SHP77 (cell line): Measurements from ENCODE around the gene AKR7A2.

Experiments
- DNase-seq, 2 experiments: peaks; one replicate each; lab custom pipeline; 2025; lab: John Stamatoyannopoulos, UW

Gene AKR7A2

DNA sequence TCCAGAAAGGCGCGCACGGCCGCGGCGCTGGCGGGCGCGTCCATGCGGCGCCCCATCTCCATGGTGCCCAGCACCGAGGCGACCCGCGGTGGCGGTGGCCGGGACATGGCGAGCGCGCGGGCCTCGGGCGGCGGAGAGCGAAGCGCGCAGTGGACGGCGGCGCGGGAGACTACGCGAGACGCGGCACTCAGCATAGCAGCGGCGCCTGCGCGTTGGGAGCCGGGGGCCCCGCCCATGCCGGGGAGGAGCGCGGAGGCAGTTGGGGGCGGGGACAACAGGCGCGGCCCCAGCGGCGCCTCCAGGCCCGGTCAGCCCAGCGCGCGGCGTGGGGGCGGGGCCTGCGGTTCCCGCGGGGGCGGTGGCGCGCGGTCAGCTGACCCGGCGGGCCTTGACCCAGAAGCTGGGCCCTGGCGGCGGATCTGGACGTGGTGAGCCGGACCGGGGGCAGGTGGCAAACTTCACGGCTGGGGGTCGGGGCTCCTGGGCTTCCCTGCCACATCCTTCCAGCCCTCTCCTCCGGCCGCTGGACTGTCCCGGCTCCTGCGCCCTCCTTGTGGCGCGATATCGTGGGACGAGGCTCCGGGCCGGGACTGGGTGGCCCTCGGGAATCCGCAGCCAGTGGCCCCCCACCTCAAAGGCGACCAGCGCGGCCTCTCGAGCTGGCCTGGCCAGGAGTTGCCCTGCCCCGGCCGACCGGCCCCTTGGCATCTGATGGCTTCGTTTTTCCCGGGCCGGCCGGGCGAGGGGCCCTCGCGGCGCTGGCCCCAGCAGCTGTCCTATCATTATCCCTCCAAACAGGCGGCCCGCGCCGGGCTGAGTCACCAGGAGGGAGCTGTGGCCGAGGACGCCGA, at the start of gene AKR7A2, which contains the start of gene SLC66A1:
AKR7A2 (minus strand) TSS at position 214 of the 851 bp plus-strand sequence; CDS start at position 194, 20 bp downstream.
SLC66A1 (plus strand) TSS at position 396 of the 851 bp plus-strand sequence. CDS start 5,352 bp downstream, outside the sequence.
- peak; percentile 75 to 82 for DNase-seq

DNA sequence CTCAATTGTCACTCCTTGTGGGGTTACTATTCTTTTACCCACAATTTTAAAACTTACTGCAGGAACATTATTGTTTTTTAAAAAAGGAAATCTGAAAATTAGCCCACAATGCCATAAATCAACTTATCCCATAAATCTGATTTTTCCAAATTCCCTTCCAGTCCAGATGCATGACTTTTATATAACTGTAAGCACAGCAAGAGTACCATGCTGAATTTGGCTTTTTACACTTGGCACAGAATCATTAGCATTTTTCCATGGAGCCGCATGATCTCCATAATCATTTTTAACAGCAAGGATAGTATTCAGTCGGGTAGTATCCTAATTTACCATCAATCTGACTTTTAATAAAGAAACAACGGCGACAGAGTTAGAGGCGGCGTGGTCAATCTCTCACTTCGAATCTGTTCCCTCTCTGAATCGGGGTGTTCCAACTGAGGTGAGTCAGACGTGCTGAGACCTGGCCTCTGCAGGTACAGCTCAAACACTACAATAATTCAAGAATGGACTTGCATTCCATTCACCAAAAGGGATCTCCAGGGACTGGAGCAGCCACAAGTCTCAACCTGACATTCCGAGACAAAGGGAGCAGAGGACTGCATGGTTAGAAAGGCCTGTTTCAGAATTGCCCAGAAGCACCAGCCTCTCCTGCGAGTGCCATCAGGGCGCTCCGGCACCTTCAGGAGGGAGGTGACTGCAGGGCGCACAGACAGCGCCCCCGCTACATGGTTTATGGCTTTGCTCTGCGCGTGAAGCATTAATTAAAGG, 49.1 kb upstream of the AKR7A2 start:
- DNase-seq: no peak

DNA sequence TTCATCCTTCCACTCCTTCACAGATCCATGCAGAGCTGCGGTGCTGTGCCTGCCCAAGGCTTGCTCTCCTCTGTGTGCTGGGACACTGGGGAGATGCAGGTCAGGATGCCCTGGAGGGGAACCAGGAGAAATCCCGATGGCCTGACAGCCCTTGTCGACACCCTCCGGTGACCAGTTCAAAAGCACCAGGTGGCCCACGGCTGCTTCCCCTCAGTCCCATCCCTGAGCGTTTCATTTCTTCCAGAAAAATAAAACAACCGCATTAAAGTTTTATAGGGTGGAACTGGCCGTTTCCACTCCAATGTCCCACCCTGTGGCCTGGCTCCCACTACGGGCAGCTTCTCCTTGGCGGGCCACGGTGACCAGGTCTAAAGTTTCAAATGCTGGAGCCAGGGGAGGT, 48.5 kb upstream of the AKR7A2 start:
- DNase-seq: no peak

DNA sequence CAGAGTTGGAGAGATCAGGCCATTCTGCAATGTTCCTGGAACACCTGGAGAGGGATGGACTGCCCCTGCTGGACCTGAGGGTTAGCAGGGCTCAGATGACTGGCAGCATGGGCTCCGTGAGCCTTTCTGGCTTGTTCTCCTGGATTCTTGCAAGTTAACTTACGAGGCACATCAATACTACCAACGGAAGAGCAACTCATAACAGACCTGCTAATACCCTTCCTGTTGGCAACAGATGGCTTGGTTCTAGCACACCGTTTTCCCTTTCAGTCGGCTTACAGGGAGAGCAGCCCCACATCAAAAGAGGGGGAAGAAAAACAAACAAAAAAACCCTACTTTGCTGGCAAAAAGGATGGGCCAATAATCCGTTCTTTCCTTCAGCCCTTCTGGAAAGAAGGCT, 48.1 kb upstream of the AKR7A2 start:
- no peak for DNase-seq

DNA sequence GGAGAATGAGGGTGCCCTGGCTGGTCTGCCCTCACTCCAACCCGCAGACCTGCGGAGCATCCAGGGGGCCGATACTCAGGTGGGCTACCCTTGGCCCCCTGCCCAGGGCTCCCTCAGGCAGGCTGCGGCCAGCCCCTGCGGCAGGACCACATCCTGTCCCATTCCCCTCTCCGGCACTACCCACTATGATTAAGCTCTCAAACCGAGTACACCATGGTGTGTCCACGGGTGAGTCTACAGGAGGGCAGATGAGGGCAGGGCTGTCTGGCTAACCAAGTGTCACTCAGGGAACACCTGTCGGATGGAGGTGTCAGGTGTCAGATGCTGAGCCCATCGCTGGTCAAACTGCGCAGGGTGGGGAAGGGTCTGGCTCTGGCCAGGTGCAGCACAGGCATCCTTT, 47.4 kb upstream of the AKR7A2 start:
- no peak for DNase-seq

DNA sequence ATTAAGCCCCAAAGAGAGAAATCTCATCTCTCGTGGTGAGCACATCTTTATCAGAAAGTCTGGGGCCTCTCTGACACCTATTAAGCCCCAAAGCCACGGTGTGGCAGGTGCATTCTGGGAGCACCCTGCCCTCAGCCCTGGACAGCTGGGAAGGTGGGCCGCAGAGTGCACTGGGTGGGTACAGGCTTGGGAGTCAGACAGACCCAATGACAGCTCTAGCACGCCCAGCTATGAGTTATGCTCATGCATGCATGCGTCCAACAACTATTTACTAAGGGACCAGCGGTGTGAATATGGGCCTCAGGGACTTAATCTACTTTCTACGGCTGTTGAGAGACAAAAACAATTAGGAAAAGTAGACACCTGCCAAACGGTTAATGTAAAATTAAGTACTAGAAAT, 46.8 kb upstream of the AKR7A2 start:
- DNase-seq: no peak

DNA sequence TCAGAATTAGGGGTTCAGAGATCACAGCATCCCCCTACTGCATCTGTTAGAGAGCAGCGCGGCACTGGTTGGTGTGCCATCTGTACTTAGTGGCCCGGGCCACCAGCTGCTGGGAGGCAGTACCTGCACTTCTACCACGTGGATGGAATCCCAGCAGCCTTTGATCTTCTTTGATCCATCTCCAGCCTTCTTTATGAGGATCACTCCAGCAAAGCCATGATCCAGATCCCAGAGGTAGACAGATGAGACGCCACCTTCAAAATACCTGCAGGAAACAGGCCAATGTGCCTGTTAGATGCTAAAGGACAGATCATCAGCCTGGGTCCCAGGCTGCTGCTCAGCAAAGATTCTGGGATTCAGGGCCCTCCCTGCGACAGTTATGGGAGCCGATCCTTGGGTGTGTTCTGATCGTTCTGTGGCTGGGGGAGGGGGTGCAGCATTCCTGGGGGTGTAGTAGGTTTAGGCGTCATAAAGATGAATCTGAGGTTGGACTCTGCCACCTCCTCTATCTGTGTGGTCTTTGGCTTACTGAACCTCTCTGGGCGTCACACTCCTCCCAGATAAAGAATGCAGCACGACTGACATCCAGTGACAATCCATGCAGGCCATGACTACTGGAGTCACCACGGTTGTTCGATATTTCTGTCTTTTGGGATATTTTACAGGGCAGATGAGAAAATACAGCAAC, 45.5 kb upstream of the AKR7A2 start:
- DNase-seq: no peak

DNA sequence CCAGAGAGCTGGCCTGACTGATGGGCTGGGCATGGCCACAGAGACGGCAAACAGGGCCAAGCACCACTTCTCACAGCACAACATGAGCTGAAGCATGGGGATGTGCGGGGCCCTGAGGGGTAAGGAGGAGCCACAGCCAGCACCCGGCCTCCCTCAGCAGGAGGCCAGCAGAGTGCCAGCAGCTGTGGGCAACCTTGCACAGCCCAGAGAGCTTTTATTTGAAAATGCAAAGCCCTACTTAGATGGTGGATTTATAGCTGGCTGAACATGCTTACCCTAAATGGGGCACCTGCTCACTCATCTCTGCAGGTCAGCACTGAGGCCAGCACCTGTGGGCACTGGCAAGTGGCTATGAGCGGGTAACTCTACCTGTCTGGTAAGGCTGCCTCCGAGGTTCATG, 44.3 kb upstream of the AKR7A2 start:
- DNase-seq: no peak

DNA sequence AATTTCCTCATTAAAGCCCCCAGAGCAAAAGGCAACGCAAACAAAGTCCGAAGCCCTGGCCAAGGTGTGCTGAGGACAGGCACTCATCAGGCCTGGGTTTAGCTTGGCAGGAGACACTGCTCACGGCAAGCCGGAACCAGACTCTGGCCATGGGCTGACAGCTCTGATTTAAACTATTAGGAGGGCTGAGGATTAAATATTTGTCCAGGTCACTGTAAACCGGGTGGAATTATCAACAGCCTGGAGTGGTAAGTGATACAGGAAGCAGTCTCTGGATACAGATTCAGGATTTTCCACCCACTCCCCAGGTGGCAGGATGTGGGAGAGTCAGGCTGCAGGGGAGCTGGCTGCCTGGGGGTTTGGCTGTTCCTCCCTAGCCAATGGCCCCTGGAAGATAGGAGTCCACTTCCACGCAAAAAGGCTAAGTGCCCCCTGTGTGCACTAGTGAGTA, 42.6 kb upstream of the AKR7A2 start:
- no peak for DNase-seq

DNA sequence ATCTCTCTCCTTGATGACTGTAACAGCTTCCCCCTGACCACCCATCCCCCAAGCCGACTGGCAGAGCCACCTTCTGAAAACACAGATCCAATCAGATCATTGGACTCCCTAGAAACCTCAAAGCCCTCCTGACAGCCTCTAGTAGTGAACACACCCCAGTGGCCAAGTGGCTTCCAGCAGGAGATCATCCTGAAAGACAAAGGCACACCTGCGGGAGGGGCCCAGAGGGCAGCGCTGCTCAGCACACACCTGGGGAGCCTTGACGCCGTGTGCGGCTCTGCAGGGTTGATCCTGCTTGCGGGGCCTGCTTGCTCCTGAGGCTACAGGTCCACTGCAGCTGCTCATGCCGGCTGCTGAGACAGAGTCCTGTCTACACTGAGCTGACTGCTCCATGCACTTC, 41.7 kb upstream of the AKR7A2 start:
- no peak for DNase-seq

DNA sequence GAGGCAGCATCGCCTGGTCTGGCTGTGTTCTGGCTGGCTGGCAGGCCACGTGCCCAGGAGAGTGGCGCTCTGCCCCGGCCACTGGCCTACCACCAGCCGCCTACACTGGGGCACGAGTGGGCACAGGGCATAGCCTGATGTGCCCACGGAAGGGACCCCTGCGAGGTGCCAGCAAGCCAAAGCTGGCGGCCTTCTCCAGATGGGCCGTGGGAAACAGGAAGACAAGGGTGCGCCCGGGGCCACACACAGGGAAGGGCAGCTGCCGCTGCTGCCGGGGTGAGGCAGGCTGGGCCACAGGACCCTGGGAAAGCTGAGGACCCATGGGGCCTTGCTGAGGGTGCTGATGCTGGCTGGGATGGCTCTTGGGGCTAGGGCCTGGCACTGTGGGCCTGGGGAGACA, 40.9 kb upstream of the AKR7A2 start:
- DNase-seq: no peak

DNA sequence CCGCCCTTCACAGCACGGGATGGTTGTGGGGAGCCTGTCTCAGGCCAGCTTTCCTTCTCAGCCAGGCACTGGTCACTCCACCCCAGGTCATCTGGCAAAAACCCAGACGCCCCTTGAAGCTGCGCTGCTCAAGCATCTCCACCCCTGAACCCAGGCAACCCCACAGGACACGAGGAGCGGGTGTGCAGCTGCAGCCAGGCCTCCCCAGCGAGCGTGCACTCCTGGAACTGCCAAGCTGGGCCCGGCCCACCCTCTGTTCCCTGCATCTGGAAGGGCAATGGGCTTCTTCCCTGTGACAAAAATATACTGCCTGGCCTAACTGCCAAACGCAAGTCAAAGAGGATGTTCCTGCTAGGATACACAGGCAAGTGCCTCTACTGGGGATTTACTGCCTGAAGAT, 39.9 kb upstream of the AKR7A2 start:
- DNase-seq: no peak

DNA sequence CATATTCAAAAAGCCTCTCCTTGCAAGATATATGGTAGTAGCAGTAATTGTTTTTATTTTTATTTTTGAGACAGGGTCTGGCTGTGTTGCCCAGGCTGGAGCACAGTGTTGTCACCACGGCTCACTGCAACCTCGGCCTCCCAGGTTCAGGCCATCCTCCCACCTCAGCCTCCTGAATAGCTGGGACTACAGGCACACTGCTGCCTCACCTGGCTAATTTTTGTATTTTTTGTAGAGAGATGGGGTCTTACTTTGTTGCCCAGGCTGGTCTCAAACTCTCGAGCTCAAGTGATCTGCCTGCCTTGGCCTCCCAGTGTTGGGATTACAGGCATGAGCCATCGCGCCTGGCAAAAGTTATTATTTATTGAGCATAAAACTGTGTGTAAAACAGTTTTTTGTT, 38.6 kb upstream of the AKR7A2 start:
- DNase-seq: no peak

DNA sequence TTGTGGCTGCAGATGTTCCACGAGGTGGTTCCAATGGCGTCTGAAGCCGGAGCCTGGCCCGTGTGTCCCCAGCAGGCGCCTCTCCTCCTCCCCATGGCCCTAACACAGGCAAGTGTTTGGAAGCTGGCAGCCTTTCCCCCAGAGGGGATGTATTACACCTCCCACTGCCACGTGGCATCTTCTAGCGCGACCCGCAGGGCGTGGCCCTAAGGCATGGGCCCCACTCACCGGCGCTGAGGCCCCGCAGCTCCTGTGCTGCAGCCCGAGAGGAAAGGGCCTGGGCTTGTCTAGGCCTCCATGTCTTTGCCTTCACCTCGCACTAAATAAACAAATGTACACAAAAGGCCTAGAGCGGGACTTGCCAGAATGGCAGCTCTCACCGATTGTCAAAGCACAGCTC, 38.1 kb upstream of the AKR7A2 start:
- DNase-seq: no peak

DNA sequence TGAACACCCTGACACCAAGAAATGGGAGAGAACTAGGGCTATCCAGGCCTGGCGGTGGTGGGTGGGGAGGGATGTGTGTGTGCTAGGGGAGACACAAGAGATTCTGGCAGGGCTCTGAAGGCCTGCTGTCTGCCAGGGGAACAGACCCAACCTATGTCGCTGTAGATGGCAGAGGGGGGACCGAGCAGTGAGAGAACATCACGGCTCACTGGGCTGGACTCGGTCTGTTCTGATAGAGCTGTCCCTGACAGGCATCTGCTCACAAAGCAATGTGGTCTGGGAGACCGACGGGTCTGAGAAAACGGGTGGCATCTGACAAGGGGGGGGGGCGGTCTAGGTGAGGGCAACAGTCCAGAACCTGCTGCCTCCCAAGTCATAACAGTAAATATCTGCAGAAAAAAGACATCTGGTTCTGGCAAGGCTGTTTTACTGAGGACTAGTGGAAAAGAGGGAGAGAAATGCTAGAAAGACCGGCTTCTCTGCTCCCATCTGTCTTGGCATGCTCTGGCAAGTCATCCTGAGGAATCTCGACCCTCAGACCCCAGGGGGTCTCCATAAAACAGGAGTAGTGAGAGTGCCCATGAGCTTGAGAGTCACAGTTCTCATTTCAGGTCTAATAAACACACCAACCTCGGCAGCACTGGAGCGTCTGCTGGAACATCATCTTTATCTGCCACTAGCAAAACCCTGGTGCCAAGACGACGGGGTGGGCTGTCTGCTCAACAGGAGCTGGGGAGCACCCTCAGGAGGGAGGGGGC, 36.7 kb upstream of the AKR7A2 start:
- no peak for DNase-seq

DNA sequence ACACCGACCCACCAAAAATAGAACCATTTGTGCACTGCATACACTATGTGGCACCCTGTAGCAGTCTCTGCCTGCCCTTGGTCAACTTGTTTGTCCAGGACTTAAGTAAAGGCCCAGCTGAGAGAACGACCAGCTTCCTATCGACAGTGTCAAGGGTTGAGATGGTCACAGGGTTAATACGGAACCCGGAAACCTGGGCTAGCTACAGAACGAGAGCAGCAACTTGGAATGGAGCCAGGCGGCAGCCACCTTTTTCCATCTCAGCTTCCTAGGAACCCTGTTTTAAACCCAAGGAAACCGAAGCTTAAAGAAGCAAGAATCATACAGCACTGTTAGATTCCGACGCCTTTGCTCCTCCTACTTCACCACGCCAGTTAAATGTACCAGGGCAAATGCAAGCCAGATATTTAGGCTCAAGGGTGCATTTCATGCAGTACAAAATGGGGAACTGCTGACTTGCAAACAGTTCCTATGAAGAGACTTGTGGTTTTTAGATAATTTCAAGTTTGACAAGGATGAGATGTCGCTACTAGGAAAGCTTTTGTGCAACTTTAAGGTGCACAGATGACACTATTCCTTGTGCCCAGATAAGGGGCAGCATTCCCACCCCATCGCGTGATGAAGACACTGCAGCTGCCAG, 35.7 kb upstream of the AKR7A2 start:
- DNase-seq: no peak

DNA sequence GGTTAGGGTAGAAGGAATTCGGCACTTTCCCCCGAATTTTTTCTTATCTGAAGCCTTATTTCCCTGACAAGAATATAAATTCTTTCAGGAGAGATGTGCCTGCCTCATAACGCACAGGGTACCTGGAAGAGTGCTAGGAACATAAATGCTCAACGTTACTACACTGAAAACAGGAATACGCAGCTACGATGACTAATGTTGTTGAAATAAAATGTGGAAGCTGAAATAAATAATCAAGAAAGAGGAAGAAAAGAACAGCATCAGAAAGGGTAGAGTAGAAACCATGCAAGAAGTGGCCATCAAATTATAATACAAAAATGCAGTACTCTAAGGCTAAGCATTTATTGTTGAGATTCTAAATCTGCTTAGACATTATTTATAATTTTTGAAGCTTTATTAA, 34.1 kb upstream of the AKR7A2 start:
- DNase-seq: no peak

DNA sequence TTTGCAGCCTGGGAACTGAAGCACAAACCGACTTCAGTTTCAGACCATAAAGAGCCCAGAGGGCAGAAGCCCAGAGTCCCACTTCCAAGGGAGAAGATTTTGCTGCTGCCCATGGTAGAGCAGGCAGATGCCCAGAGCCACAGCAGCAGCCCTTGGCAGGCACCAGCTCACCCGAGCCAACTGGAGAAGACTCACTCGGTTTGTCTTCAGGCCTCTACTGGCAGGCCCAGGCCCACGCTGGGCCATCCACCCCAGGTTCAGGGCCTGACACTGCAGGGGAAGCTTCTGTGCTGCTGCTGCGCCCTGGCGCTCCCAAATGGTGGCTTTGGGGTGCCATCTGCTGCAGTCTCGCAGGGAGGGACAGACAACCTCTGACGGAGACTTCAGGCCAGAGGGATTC, 33.4 kb upstream of the AKR7A2 start:
- DNase-seq: no peak

DNA sequence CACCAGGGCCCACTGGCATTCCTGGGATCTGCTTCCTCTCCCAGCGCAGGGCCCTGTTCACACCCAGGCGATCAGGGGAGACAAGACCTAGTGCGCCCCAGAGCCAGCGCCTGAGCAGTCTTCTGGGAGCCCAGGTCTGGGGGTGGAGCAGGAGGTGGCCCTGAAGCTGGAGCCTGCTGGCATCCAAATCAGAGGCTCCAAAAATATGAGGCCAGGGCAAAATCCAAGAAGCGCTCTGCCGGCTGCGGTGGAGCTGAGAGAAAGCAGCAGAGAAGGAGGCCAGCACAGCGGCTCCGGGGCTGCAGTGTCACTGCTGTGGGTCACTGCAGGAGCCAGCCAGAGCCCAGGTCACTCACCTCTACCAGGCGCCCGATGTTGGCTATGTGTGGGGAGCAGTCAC, 32.9 kb upstream of the AKR7A2 start:
- DNase-seq: no peak

DNA sequence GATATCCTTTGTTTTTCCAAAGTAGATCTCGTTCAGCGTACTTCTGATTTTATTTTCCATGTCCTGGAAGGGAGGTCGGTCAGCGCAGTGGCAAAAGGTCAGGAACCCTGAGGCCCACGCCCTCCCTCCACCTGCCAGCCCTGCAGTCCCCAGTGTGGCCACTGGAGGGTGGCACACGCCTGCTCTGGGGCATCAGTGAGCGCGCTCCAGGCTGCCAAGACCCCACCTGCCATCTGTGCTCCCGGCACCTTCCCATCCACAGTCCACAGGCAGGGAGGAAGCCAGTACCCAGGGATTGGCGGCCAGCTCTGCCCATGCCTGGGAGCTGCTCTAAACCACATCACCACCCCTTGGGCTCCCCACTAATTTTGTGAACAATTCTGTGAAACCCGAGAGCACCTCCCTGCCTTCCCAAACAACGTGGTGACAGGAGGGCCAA, 32.4 kb upstream of the AKR7A2 start:
- peak; percentile 27 to 65 for DNase-seq
